T47D (cell line): ENCODE data around the gene ABR.

Experiments
- DNase-seq, 2 experiments: peaks; one replicate each; pipeline versions ENCODE4 v3.0.0 to v3.0.0-alpha.2; 2011 to 2012; ENCODE audit warnings: low read depth in 1 of 2, low spot score in 1 of 2
- JUND ChIP-seq: IDR thresholded peaks from 2 replicates; pipeline ENCODE4 v1.6.1; 2012; ENCODE audit warnings: low read depth
- in situ Hi-C: cut with HindIII; loops from 2 replicates; pipeline ENCODE4 v1.10.0; 2016; ENCODE audit warnings: low sequenced_read_pairs, low pct_unique_long_range_greater_than_20kb

The ABR gene

GRCh38 chr17:1012823-1013728, 166.7 kb downstream of the ABR start:
- DNase-seq = no peak
- in situ Hi-C loops = no loop called here
- TF ChIP-seq JUND = no peak

- in situ Hi-C loops = no loop called here
- DNase-seq = no peak
- TF ChIP-seq JUND = no peak
Measured at GRCh38 chr17:1011760-1012735, 167.7 kb downstream of the ABR start.

DNA sequence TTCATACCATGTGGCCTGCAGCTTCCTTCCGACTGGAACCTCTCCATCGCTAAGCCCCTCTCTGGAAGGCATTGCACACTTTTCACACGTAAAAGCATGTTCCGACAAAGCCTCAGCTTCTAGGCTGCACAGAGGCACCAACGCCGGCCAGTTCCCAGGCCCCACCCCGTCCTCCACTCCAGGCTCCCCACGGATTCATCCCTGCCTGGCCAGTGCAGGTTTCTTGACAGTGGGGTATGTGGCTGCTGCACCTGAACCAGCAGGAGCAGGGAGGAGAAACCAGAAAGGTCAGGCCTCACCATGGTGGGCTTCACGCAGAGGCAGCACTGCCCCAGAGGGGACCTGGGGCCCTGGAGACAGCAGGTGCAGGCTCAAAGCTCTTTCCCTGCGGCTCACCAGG, 168.6 kb downstream of the ABR start:
- no peak for DNase-seq
- in situ Hi-C loops = no loop called here
- TF ChIP-seq JUND = no peak

DNA sequence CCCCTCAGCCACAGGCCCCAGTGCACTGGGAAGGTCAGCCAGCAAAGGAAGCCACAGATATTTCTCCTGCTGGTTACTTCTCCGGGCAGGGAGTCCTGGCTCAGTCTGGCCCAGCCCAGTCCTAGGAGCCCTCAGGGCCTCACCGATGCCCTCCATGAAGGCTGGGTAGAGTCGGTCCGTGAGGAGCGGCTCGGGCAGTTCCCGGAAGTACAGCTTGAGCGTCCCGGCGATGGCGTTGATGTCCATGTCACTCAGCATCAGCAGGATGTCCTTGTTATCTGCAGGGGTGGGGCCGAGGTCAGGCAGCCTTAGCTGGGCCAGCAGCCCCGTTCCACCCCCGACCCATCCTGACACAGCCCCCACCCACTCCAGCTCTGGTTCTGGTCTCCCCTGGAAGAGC, 169.2 kb downstream of the ABR start:
- no peak for DNase-seq
- TF ChIP-seq JUND = no peak
- in situ Hi-C loops = no loop called here

DNA sequence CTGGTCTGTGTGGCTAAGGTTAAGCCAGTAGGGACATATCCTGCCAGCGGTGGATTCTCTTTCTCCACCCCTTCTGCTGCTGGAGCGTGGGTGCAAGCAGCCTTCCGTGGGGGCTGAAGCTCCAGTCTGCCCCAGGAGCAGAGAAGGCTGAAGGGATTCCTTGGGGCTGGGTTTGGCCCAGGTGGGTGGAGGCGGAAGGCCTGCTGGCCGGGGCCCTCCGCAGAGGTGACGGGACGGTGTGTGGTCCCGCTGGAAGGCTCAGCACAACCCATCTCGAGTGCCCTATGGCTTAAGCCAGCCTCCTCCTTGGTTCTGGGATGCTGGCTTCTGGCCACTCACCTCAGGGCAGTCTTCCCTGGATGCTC, 169.7 kb downstream of the ABR start:
- TF ChIP-seq JUND = no peak
- in situ Hi-C loops = no loop called here
- DNase-seq = no peak

GRCh38 chr17:1009229-1010085, 170.3 kb downstream of the ABR start:
- in situ Hi-C loops = no loop called here
- TF ChIP-seq JUND = no peak
- DNase-seq = no peak

DNA sequence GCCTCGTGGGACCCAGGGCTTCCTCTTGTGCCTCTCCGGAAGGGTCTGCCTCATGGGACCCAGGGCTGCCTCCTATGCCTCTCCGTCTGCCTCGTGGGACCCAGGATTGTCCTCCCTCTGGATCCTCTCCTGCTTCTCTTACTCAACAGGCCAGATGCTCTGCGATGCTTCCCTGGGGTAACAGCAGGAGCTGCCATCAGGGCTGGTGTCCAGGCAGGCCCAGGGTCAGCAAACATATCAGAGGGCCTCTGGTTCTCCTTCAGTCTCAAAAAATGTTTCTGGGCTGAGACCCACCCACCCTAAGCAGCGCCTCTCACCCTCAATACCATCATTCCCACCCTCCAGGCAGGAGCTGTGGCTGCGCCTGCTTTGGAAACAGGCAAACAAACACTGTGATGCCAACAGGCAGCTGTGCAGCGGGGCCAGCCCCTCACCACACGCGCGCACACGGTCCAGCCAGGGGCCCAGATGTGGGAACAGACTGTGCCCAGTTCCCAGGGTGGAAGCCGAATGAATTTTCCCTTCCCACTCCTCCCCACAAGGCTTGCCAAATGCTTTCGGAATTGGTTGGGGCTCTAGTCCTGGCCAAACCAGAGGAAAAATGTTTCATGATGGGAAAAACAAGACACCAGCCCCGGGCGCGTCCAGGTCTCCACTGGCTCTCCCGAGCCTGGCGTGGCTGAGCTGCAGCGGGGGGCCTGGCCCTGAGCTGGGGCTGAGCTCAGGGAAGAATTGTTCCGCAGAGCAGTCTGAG, 171.6 kb downstream of the ABR start:
- no peak for DNase-seq

DNA sequence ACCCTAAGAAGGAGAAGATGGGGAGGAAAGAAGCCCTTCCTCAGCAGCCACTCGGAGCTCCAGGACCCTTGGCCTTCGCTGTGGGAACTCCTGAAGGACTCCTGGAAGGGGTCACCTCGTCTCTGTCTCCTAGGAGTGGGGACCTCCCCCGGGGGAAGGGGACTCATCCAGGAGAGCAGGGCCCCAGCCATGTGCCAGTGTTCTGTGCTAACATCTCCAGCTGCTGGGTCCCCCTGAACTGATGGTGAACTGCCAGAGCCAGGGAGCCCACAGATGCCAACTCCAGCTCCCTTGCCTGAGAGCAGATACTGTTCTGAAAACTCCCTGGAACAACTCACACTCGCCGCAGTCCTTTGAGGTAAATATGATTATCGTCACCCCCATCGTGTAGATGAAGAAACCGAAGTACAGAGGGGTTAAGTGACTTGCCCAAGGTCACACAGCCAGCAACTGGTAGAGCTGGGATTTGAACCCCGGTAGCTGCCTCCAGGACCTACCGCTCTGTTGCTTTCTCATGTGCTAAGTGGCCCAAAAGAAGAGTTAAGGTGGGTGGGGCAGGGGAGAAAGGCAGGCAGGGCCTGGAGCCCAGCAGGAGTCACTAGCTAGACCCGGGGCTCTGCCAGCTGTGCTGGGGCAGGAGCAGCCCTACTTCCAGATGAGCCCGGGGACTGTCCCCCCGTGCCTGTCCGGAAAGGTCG, 172.3 kb downstream of the ABR start:
- no peak for DNase-seq
- no peak for TF ChIP-seq JUND
- in situ Hi-C loops = no loop called here

More for the DNA sequence above, 171.6 kb downstream of the ABR start:
- in situ Hi-C loops = no loop called here
- no peak for TF ChIP-seq JUND

DNA sequence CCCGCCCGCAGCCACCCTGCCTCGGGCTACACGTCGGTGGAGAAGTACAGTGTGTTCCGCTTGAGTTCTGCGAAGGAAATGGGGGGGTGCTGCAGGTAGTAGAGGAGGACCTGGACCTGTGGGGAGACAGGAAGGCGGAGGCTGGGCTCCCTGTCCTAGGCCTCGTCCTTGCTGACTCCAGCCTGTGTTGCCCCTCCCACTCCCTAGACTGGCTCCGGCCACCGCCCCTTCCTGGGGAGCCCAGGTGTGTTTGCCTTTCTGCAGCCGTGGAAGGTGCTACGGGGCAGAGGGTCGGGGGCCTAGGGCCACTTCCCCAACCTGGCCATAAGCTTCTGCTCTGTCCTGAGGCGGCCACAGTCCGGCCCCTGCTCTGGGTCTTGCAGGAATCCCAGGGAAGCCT, 173.7 kb downstream of the ABR start:
- DNase-seq = no peak
- in situ Hi-C loops = no loop called here
- no peak for TF ChIP-seq JUND

DNA sequence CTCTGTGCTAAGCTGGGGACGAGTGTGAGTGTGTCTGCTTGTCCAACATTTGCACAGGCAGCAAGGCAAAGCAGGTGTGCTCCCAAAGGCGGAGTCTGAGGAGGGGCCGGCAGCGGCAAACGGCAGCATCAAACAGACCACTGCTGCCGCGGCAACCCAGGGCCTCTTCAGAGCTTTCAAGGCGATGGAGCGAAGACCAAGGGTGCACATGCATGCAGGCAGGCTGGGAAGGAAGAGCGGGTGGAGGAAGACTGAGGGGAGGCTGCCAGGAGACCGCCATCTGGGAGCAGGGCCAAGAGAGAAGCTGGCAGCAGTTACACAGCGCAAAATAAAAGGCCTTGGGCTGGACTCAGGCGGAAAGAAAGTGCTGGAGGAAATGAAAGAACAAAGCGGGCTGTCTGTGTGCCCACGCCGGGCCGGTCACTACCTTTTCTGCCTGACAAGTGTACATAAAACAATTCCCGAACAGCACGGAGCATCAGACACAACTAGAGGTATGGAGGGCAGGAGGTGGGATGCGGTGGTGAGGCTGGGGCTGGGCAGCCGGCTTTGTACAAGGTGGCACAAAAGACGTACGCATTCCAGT, 174.3 kb downstream of the ABR start:
- no peak for DNase-seq

More for the DNA sequence above, 174.3 kb downstream of the ABR start:
- TF ChIP-seq JUND = no peak
- in situ Hi-C loops = no loop called here
